NT2/D1 (cell line): ENCODE data around the gene FSTL4.

ENCODE experiments used
- DNase-seq: peaks from one replicate; pipeline ENCODE4 v3.0.0-alpha.2; 2011; ENCODE audit warnings: low read depth, low spot score
- H3K27me3 ChIP-seq: 2 replicates; pipeline ENCODE4 v1.6.0; 2011; ENCODE audit warnings: mild to moderate bottlenecking; ENCODE audit not compliant: insufficient read length, insufficient read depth
- H3K36me3 ChIP-seq: 2 replicates; pipeline ENCODE4 v1.6.1; 2011; ENCODE audit warnings: mild to moderate bottlenecking, low read length, mixed read lengths; ENCODE audit not compliant: insufficient read depth, insufficient read length
- H3K4me1 ChIP-seq: 2 replicates; pipeline ENCODE4 v1.5.1; 2011; ENCODE audit not compliant: insufficient read depth, insufficient read length
- H3K4me3 ChIP-seq: 2 replicates; pipeline ENCODE4 v1.5.1; 2011; ENCODE audit warnings: low read depth; ENCODE audit not compliant: insufficient read length
- H3K9ac ChIP-seq: 2 replicates; pipeline ENCODE4 v1.6.0; 2011; ENCODE audit warnings: low read depth; ENCODE audit not compliant: insufficient read length
- H3K9me3 ChIP-seq: 2 replicates; pipeline ENCODE4 v1.5.1; 2011; ENCODE audit warnings: mild to moderate bottlenecking, low read length; ENCODE audit not compliant: insufficient read depth
- SUZ12 ChIP-seq: IDR thresholded peaks from 2 replicates; pipeline ENCODE4 v1.6.1; 2011; ENCODE audit not compliant: insufficient read length, insufficient read depth; ENCODE audit errors: extremely low read depth
- YY1 ChIP-seq: IDR thresholded peaks from 2 replicates; pipeline ENCODE4 v1.6.1; 2011; ENCODE audit not compliant: insufficient read length, insufficient read depth
- ZNF274 ChIP-seq: IDR thresholded peaks from 2 replicates; pipeline ENCODE4 v1.6.1; 2011; ENCODE audit warnings: mild to moderate bottlenecking, low read depth, low read length

FSTL4 gene

GRCh38 chr5:133406208-133406976 is 205.9 kb downstream of the FSTL4 start:
- Histone ChIP-seq H3K27me3 (no peaks in the 10 kb centered on the region), H3K9me3 (no peaks in the 10 kb centered on the region), H3K4me1 (peaks cover 5% of the 10 kb centered on the region), H3K9ac (no peak overlapping the region), H3K36me3 (no peaks in the 10 kb centered on the region), H3K4me3 (no peak overlapping the region)
- no peak for DNase-seq
- no peak for TF ChIP-seq ZNF274
- no peak for TF ChIP-seq YY1
- no peak for TF ChIP-seq SUZ12

- Histone ChIP-seq H3K27me3 (no peaks in the 10 kb centered on the region), H3K9me3 (no peaks in the 10 kb centered on the region), H3K4me3 (no peak overlapping the region), H3K9ac (no peak overlapping the region), H3K36me3 (no peaks in the 10 kb centered on the region), H3K4me1 (peaks cover 5% of the 10 kb centered on the region)
- DNase-seq: no peak
- TF ChIP-seq SUZ12: no peak
- TF ChIP-seq YY1: no peak
- no peak for TF ChIP-seq ZNF274
Observed at GRCh38 chr5:133405275-133406034, 206.9 kb downstream of the FSTL4 start.

GRCh38 chr5:133404724-133405123 is 207.6 kb downstream of the FSTL4 start:
- no peaks in the 10 kb centered on the region for H3K36me3 ChIP-seq
- H3K4me3 ChIP-seq: no peak overlapping the region
- H3K9me3 ChIP-seq: no peaks in the 10 kb centered on the region
- H3K4me1 ChIP-seq: peaks cover 12% of the 10 kb centered on the region
- DNase-seq: no peak
- H3K9ac ChIP-seq: no peak overlapping the region
- no peak for TF ChIP-seq SUZ12
- no peak for TF ChIP-seq YY1
- TF ChIP-seq ZNF274: no peak
- no peaks in the 10 kb centered on the region for H3K27me3 ChIP-seq

GRCh38 chr5:133403741-133404364 is 208.5 kb downstream of the FSTL4 start:
- Histone ChIP-seq H3K9ac (no peak overlapping the region), H3K4me1 (peaks cover 16% of the 10 kb centered on the region), H3K4me3 (no peak overlapping the region), H3K36me3 (no peaks in the 10 kb centered on the region), H3K27me3 (no peaks in the 10 kb centered on the region), H3K9me3 (no peaks in the 10 kb centered on the region)
- TF ChIP-seq ZNF274 (no peak), YY1 (no peak), SUZ12 (no peak)
- DNase-seq: no peak

GRCh38 chr5:133402775-133403174 is 209.6 kb downstream of the FSTL4 start:
- Histone ChIP-seq H3K27me3 (no peaks in the 10 kb centered on the region), H3K4me1 (peaks cover 19% of the 10 kb centered on the region), H3K9me3 (no peaks in the 10 kb centered on the region), H3K9ac (no peak overlapping the region), H3K36me3 (no peaks in the 10 kb centered on the region), H3K4me3 (no peak overlapping the region)
- TF ChIP-seq ZNF274 (no peak), SUZ12 (no peak), YY1 (no peak)
- DNase-seq: no peak

- H3K4me1 ChIP-seq: peaks cover 21% of the 10 kb centered on the region
- no peaks in the 10 kb centered on the region for H3K27me3 ChIP-seq
- H3K9ac ChIP-seq: peak overlapping the region; percentile 62
- H3K9me3 ChIP-seq: no peaks in the 10 kb centered on the region
- H3K4me3 ChIP-seq: no peak overlapping the region
- TF ChIP-seq YY1: no peak
- TF ChIP-seq ZNF274: no peak
- TF ChIP-seq SUZ12: no peak
- no peak for DNase-seq
- no peaks in the 10 kb centered on the region for H3K36me3 ChIP-seq
Observed at GRCh38 chr5:133401731-133402347, 210.5 kb downstream of the FSTL4 start.

GRCh38 chr5:133400831-133401351 is 211.4 kb downstream of the FSTL4 start:
- no peak for DNase-seq
- H3K27me3 ChIP-seq: no peaks in the 10 kb centered on the region
- H3K36me3 ChIP-seq: no peaks in the 10 kb centered on the region
- peak overlapping the region; percentile 25 for H3K4me3 ChIP-seq
- no peak for TF ChIP-seq ZNF274
- no peak for TF ChIP-seq YY1
- no peak for TF ChIP-seq SUZ12
- peaks cover 25% of the 10 kb centered on the region for H3K4me1 ChIP-seq
- H3K9me3 ChIP-seq: no peaks in the 10 kb centered on the region
- H3K9ac ChIP-seq: peak overlapping the region; percentile 62
